ENCODE measurements around the gene KLF13.

- no peak for TF ChIP-seq CTCF (IDR thresholded peaks at IDR 0.05; ENCODE audit: low read length)
- TF ChIP-seq EZH2 (optimal IDR thresholded peaks at IDR 0.05; ENCODE audit: low read depth, low read length), result no peak
Measured at GRCh38 chr15:31321418-31321817, 5.2 kb upstream of the KLF13 start.
